Type B pancreatic cell (in vitro differentiated cells): ENCODE measurements around the gene TLCD1. TPM values are rescaled to one million over a fixed set of nuclear protein-coding genes. Genes with fewer than 3 reads are reported as not detected.
"Not testable (repeated sequence)": the region's sequence is repeated elsewhere in the genome, so short reads cannot be mapped to it uniquely, and the experiment has no call there.

Source experiments
- DNase-seq: peaks from one replicate; pipeline ENCODE4 v3.0.0; 2021; ENCODE audit warnings: mixed read lengths; ENCODE audit not compliant: unreplicated experiment; ENCODE audit errors: extremely low spot score
- H3K27ac Mint-ChIP-seq: 2 replicates; pipeline ENCODE4 v1.8.0; 2021; ENCODE audit warnings: mild to moderate bottlenecking, mixed read lengths
- H3K27me3 Mint-ChIP-seq: 2 replicates; pipeline ENCODE4 v1.8.0; 2021; ENCODE audit warnings: mixed read lengths
- H3K36me3 Mint-ChIP-seq: 2 replicates; pipeline ENCODE4 v1.8.0; 2021; ENCODE audit warnings: mixed read lengths
- H3K4me1 Mint-ChIP-seq: one replicate; pipeline ENCODE4 v1.8.0; 2021; ENCODE audit warnings: mixed read lengths; ENCODE audit not compliant: unreplicated experiment
- H3K4me3 Mint-ChIP-seq: 2 replicates; pipeline ENCODE4 v1.8.0; 2021; ENCODE audit warnings: mild to moderate bottlenecking, mixed read lengths
- H3K9me3 Mint-ChIP-seq: 2 replicates; pipeline ENCODE4 v1.8.0; 2021; ENCODE audit warnings: mixed read lengths
- total RNA-seq: library from RNA; stranded (reverse); gene quantifications from 2 replicates; pipeline ENCODE4 v1.2.1, GENCODE V29; 2021; ENCODE audit warnings: low replicate concordance
- TF ChIP-seq, protein P1 (sequence below): fragments of 200-600 bp; sonication (generic); conservative IDR thresholded peaks from 2 replicates; pipeline ENCODE4 v1.5.0; 2021; ENCODE audit warnings: antibody characterized with exemption, mild to moderate bottlenecking

TLCD1 gene
- total RNA-seq, 1 donor from 2014 or later: 18.6 TPM

DNA sequence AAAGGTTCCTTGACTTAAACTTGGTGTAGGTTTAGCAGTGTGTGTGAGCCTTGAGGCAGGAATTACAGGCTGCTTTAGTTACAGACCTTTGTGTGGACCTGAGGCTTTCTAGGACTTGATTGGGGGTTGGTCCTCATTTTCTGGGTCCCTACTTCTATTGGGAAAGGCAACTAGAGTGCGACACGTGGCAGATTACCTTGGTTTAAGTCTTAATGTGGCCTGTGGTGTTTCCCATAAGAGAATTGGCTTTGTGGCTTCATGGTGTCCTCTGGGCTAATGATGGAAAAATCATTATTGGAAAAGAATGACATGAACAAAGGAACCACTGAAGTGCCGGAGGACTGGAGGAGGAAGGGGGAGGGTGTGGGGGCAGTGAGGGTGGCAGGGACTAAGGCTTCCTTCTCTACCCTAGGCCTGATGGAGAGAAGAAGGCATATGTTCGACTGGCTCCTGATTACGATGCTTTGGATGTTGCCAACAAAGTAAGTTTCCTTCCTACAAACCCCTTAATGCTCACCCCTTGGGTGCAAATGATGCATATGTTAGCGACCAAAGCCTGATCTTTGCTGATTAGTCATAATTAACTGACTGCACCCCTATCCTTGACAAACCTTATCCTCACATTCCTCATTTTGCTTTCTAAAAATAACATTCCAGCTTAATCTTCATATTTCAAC lies 2.7 kb downstream of the TLCD1 start:
- TF ChIP-seq, protein P1, sequence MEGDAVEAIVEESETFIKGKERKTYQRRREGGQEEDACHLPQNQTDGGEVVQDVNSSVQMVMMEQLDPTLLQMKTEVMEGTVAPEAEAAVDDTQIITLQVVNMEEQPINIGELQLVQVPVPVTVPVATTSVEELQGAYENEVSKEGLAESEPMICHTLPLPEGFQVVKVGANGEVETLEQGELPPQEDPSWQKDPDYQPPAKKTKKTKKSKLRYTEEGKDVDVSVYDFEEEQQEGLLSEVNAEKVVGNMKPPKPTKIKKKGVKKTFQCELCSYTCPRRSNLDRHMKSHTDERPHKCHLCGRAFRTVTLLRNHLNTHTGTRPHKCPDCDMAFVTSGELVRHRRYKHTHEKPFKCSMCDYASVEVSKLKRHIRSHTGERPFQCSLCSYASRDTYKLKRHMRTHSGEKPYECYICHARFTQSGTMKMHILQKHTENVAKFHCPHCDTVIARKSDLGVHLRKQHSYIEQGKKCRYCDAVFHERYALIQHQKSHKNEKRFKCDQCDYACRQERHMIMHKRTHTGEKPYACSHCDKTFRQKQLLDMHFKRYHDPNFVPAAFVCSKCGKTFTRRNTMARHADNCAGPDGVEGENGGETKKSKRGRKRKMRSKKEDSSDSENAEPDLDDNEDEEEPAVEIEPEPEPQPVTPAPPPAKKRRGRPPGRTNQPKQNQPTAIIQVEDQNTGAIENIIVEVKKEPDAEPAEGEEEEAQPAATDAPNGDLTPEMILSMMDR: no peak
- no peaks in the 10 kb centered on the region for H3K9me3 Mint-ChIP-seq
- peaks cover 49% of the 10 kb centered on the region for H3K4me1 Mint-ChIP-seq
- H3K27ac Mint-ChIP-seq: peak overlapping the region; percentile 97
- peaks cover 33% of the 10 kb centered on the region for H3K36me3 Mint-ChIP-seq
- no peak for DNase-seq
- H3K4me3 Mint-ChIP-seq: peak overlapping the region; percentile 91
- no peaks in the 10 kb centered on the region for H3K27me3 Mint-ChIP-seq

DNA sequence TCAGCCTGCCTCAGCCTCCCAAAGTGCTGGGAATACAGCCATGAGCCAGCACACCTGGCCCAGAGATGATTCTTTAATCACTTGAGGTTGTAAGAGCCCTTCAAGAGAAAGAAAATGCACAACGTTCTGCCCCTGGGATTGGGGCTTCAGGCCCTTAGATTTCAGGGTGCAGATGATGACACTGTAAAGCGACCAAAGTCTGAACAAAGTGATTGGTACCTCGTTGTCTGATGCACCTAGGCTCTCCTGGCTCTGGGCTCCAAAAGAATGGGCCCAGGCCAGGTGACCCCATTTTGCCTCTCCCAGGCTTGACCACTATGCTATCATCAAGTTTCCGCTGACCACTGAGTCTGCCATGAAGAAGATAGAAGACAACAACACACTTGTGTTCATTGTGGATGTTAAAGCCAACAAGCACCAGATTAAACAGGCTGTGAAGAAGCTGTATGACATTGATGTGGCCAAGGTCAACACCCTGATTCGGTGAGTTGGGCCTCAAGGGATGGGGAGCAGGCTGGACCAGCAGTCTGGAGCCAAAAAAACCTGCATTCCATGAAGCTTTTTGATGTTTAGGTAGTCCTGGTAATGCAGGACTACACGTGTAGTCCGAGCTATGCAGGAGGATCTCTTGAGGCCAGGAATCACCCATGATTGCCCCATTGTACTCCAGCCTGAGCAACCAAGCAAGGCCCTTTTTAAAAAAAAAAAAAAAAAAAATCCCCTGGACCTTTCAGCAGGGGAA lies 3.4 kb downstream of the TLCD1 start:
- Mint-ChIP-seq H3K36me3 (peaks cover 33% of the 10 kb centered on the region), H3K27ac (peak overlapping the region; percentile 97), H3K27me3 (no peaks in the 10 kb centered on the region), H3K9me3 (no peaks in the 10 kb centered on the region), H3K4me1 (peaks cover 52% of the 10 kb centered on the region), H3K4me3 (peak overlapping the region; percentile 70)
- no peak for DNase-seq
- TF ChIP-seq, protein P1: no peak

DNA sequence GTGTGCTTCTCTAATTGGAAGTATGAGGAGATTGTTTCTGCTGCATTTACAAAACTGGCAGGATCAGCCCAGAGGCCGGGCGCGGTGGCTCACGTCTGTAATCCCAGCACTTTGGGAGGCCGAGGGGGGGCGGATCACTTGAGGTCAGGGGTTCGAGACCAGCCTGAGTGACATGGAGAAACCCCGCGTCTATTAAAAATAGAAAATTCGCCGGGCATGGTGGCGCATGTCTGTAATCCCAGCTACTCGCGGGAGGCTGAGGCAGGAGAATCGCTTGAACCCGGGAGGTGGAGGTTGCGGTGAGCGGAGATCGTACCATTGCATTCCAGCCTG lies 5.1 kb downstream of the TLCD1 start:
- H3K27me3 Mint-ChIP-seq, DNase-seq, H3K9me3 Mint-ChIP-seq: not testable (repeated sequence)
- peaks cover 52% of the 10 kb centered on the region for H3K4me1 Mint-ChIP-seq
- H3K4me3 Mint-ChIP-seq: peak overlapping the region; percentile 100
- peak overlapping the region; percentile 97 for H3K27ac Mint-ChIP-seq
- peaks cover 33% of the 10 kb centered on the region for H3K36me3 Mint-ChIP-seq

DNA sequence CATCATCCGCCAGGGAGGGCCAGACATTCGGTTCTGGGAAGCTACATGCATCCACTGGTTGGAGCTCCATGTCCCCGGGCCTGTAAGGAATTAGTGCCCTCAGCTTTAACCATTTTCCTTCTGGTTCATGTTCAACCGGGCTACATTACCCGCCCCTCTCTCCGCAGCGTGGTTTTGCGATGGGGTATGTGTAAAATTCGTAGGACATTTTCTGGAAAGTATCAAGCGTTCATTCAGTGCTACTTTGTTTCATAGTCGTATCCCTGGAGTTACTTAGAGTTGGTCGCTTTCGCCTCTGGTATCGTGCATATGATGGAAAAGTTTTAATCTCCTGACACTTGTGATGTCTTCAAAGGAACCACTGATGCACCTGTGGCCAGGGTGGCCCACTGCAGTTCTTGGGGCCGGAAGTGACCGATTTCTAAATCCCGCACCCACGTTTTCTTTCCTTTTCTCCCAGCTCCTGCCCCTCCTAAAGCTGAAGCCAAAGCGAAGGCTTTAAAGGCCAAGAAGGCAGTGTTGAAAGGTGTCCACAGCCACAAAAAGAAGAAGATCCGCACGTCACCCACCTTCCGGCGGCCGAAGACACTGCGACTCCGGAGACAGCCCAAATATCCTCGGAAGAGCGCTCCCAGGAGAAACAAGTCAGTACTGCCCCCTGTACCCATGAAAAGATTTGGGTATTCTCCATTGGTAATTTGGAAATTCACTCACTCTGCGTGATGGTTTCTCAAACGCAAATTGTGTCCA lies 5.6 kb downstream of the TLCD1 start:
- Mint-ChIP-seq H3K27ac (peak overlapping the region; percentile 97), H3K9me3 (no peaks in the 10 kb centered on the region), H3K27me3 (no peaks in the 10 kb centered on the region), H3K36me3 (peaks cover 35% of the 10 kb centered on the region), H3K4me1 (peaks cover 50% of the 10 kb centered on the region), H3K4me3 (peak overlapping the region; percentile 100)
- no peak for DNase-seq
- TF ChIP-seq, protein P1: peak; percentile 50

DNA sequence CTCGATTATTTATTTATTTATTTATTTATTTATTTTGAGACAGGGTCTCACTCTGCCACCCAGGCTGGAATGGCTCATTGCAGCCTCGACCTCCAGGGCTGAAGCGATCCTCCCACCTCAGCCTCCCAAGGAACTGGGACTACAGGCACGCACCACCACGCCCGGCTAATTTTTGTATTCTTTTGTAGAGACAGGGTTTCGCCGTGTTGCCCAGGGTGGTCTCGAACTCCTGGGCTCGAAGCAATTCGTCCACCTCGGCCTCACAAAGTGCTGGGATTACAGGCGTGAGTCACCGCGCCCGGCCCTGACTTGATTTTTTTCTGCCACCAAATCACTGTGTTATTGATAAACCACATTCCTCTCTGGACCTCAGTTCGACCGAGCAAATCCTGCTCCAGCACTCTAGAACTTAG lies 7.0 kb downstream of the TLCD1 start:
- TF ChIP-seq, protein P1: peak; percentile 9
- Mint-ChIP-seq H3K4me3 (peak overlapping the region; percentile 100), H3K36me3 (peaks cover 39% of the 10 kb centered on the region), H3K4me1 (peaks cover 36% of the 10 kb centered on the region), H3K27ac (peak overlapping the region; percentile 97), H3K27me3 (no peaks in the 10 kb centered on the region), H3K9me3 (no peaks in the 10 kb centered on the region)
- DNase-seq: no peak
